Fibroblast of lung (primary cell): ENCODE measurements around the gene CPXM1. TPM values are rescaled to one million over a fixed set of nuclear protein-coding genes. Genes with fewer than 3 reads are reported as not detected.

ENCODE experiments used
- DNase-seq, 2 donors: peaks; one replicate each; pipeline versions ENCODE4 v3.0.0 to v3.0.0-alpha.2; 2010; ENCODE audit warnings: low read depth in 2 of 2
- H2AFZ ChIP-seq: 2 replicates; pipeline ENCODE4 v1.5.1; 2012; ENCODE audit warnings: low read length, control low read depth, inconsistent platforms
- H3K27ac ChIP-seq: 2 replicates; pipeline ENCODE4 v1.5.1; 2011; ENCODE audit warnings: low read length, control low read depth; ENCODE audit not compliant: insufficient read depth
- H3K27me3 ChIP-seq: 2 replicates; pipeline ENCODE4 v1.5.1; 2011; ENCODE audit warnings: mild to moderate bottlenecking, low read length; ENCODE audit not compliant: control insufficient read depth, insufficient read depth
- H3K36me3 ChIP-seq: 2 replicates; pipeline ENCODE4 v1.5.1; 2011; ENCODE audit warnings: low read length; ENCODE audit not compliant: control insufficient read depth, insufficient read depth
- H3K4me1 ChIP-seq: 2 replicates; pipeline ENCODE4 v1.5.1; 2011; ENCODE audit warnings: low read length; ENCODE audit not compliant: control insufficient read depth, insufficient read depth; ENCODE audit errors: extremely low read depth
- H3K4me2 ChIP-seq: 2 replicates; pipeline ENCODE4 v1.5.1; 2011; ENCODE audit warnings: low read length, control low read depth; ENCODE audit not compliant: insufficient read depth; ENCODE audit errors: extremely low read depth
- H3K4me3 ChIP-seq, 4 experiments: fragments of 200-600 bp in 1 of 4; sonication (generic) in 1 of 4; replicated peaks in 1 of 4; 2 replicates each; pipeline ENCODE4 v1.5.1; 2011 to 2016; ENCODE audit warnings: low read length in 4 of 4, low read depth in 3 of 4, mild to moderate bottlenecking in 3 of 4, control low read depth in 2 of 4, inconsistent platforms in 1 of 4, mixed read lengths in 1 of 4; ENCODE audit not compliant: insufficient read depth in 1 of 4; ENCODE audit errors: control extremely low read depth in 1 of 4
- H3K79me2 ChIP-seq: 2 replicates; pipeline ENCODE4 v1.5.1; 2012; ENCODE audit warnings: mild to moderate bottlenecking, low read length, inconsistent platforms; ENCODE audit not compliant: control insufficient read depth, insufficient read depth
- H3K9ac ChIP-seq: 2 replicates; pipeline ENCODE4 v1.5.1; 2011; ENCODE audit warnings: mild to moderate bottlenecking, low read length, control low read depth; ENCODE audit not compliant: insufficient read depth
- H3K9me3 ChIP-seq: 2 replicates; pipeline ENCODE4 v1.5.1; 2012; ENCODE audit warnings: low read depth, low read length; ENCODE audit not compliant: control insufficient read depth, insufficient read depth
- H4K20me1 ChIP-seq: 2 replicates; pipeline ENCODE4 v1.5.1; 2011; ENCODE audit warnings: low read length; ENCODE audit not compliant: control insufficient read depth, insufficient read depth; ENCODE audit errors: extremely low read depth
- CTCF ChIP-seq, 2 donors: IDR thresholded peaks in 1 of 2; conservative IDR thresholded peaks in 1 of 2; 1 replicate in 1 of 2; 2 replicates in 1 of 2; pipeline ENCODE4 v1.5.1; 2011 to 2012; ENCODE audit warnings: low read length in 2 of 2, control low read depth in 1 of 2, inconsistent platforms in 1 of 2, low read depth in 1 of 2, mild to moderate bottlenecking in 1 of 2
- EZH2 ChIP-seq: IDR thresholded peaks from 2 replicates; pipeline ENCODE4 v1.5.1; 2012; ENCODE audit warnings: low read length, control low read depth, mild to moderate bottlenecking; ENCODE audit errors: missing control alignments
- polyA plus RNA-seq, 2 donors: library from polyadenylated mRNA; depleted of rRNA in 1 of 2; stranded (reverse) in 1 of 2; unstranded in 1 of 2; fragments of >200 nt; gene quantifications; 2 replicates each; pipeline ENCODE4 v1.2.1, GENCODE V29; 2011 to 2012; ENCODE audit warnings: missing spikeins in 1 of 2
- total RNA-seq: library from RNA; depleted of rRNA; stranded (reverse); fragments of >200 nt; gene quantifications from 2 replicates; pipeline ENCODE4 v1.2.1, GENCODE V29; 2014

Gene CPXM1
- total and polyA plus RNA-seq, 2 donors (not counting 1 experiment from before 2014, with no cell fraction given) = 0.50 to 0.92 TPM

DNA sequence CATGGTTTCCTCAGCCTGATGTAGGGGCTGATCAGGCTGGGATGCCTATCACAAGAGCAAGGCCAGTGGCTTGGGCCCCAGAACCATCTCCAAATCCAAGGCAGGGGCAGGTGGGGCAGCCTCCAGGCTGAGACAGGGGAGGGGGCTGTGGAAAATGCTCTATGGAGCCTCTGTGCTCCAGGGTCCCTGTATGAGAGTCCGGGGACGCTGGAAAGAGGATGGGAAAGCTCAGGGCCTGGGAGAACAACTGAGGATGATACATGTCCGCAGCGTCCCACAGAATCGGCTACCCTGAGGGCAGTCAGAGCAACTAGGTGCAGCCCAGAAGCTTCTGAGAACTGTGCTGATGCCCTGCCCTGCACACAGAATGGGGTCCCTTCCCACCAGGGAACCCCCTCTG lies 43.4 kb downstream of the CPXM1 start:
- no peak for TF ChIP-seq CTCF (conservative IDR thresholded peaks at IDR 0.05 in 1 of 2, IDR thresholded peaks at IDR 0.05 in 1 of 2; ENCODE audit: low read depth in 1 of 2, low read length in 2 of 2)
- TF ChIP-seq EZH2 = no peak
- H3K4me2 ChIP-seq = no peak overlapping the region
- H3K4me1 ChIP-seq = peaks cover 3% of the 10 kb centered on the region
- H3K27ac ChIP-seq = no peak overlapping the region
- no peaks in the 10 kb centered on the region for H3K9me3 ChIP-seq
- no peak for DNase-seq
- H3K27me3 ChIP-seq = peaks cover 17% of the 10 kb centered on the region
- no peak overlapping the region for H3K9ac ChIP-seq
- H4K20me1 ChIP-seq = no peaks in the 10 kb centered on the region
- no peaks in the 10 kb centered on the region for H3K36me3 ChIP-seq
- no peak overlapping the region for H2AFZ ChIP-seq
- no peaks in the 10 kb centered on the region for H3K79me2 ChIP-seq
- no peak overlapping the region for H3K4me3 ChIP-seq

DNA sequence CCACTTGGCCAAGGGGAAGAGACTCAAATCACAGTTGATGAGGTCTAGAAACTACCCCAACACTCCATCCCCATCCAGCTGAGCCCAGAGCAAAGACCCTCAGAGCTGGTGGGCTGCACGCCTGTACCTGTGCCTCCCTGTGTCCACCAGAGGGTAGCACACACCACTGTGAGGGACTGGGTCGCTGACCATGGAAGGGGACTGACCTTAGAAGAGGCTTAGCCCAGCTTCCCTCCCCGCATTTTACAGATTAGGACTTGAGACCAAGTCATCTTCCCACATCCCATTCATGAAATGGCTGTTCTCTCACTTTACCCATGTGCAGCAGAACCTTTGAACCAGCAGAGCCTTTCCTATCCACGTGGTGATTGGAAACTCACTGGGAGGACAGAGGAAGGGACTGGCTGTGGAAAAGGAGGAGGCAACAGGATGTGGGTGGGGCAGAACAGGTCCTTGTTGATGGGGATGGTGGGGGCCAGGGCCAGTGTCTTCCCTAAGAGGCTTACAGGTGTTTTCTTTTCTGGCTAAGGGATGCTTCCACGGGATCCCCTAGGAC lies 44.3 kb downstream of the CPXM1 start:
- no peaks in the 10 kb centered on the region for H3K9me3 ChIP-seq
- H3K4me3 ChIP-seq = no peak overlapping the region
- H2AFZ ChIP-seq = no peak overlapping the region
- H3K9ac ChIP-seq = no peak overlapping the region
- H3K27me3 ChIP-seq = peaks cover 17% of the 10 kb centered on the region
- H4K20me1 ChIP-seq = no peaks in the 10 kb centered on the region
- no peaks in the 10 kb centered on the region for H3K79me2 ChIP-seq
- no peak overlapping the region for H3K27ac ChIP-seq
- no peak overlapping the region for H3K4me2 ChIP-seq
- DNase-seq = peak; percentile 24 to 53
- H3K36me3 ChIP-seq = no peaks in the 10 kb centered on the region
- TF ChIP-seq EZH2 (no peak), CTCF (conservative IDR thresholded peaks at IDR 0.05 in 1 of 2, IDR thresholded peaks at IDR 0.05 in 1 of 2; ENCODE audit: low read depth in 1 of 2, low read length in 2 of 2) (peak; percentile 71 to 79)
- peaks cover 3% of the 10 kb centered on the region for H3K4me1 ChIP-seq

DNA sequence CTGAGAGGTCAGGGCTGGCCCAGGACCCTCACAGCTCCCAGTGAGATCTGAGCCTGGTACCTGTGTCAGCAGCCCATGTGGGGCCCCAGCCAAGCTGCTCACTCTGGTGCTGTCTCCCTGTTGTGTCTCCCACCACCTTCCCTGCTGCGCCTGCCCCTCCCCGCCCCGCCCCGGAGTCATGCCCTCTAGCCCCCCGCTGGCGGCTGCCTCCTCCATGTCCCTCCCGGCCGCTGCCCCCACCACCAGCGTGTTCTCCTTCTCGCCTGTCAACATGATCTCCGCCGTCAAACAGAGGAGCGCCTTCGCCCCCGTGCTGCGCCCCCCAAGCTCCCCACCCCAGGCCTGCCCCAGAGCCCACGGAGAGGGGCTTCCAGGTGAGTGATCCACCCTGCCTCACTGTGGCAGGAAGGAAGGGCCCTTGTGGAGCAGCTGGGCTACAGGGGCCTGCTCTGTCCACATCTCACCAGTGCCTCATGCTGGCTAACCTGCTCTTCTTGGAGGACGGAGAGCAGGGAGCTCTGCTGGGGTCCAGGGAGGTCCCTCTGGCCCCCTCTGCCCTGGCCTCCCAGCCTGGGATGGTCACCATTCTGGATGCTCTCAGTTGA lies 44.9 kb downstream of the CPXM1 start:
- no peaks in the 10 kb centered on the region for H3K79me2 ChIP-seq
- H3K9me3 ChIP-seq = no peaks in the 10 kb centered on the region
- H3K4me3 ChIP-seq = no peak overlapping the region
- peaks cover 3% of the 10 kb centered on the region for H3K4me1 ChIP-seq
- no peak overlapping the region for H2AFZ ChIP-seq
- no peak for TF ChIP-seq CTCF (conservative IDR thresholded peaks at IDR 0.05 in 1 of 2, IDR thresholded peaks at IDR 0.05 in 1 of 2; ENCODE audit: low read depth in 1 of 2, low read length in 2 of 2)
- no peak for TF ChIP-seq EZH2
- H3K9ac ChIP-seq = no peak overlapping the region
- no peak for DNase-seq
- H3K4me2 ChIP-seq = no peak overlapping the region
- peaks cover 20% of the 10 kb centered on the region for H3K27me3 ChIP-seq
- no peak overlapping the region for H3K27ac ChIP-seq
- H4K20me1 ChIP-seq = no peaks in the 10 kb centered on the region
- no peaks in the 10 kb centered on the region for H3K36me3 ChIP-seq
